Endothelial cell of umbilical vein (primary cell): ENCODE results near the gene RIMBP2.

ENCODE experiments used
- CTCF ChIP-seq, 2 donors: IDR thresholded peaks; 1 replicate in 1 of 2; 2 replicates in 1 of 2; pipeline ENCODE4 v1.5.1; 2011; ENCODE audit warnings: low read length in 2 of 2, mild to moderate bottlenecking in 2 of 2, moderate library complexity in 2 of 2, control low read depth in 1 of 2, inconsistent platforms in 1 of 2, low read depth in 1 of 2; ENCODE audit not compliant: insufficient read depth in 1 of 2; ENCODE audit errors: extremely low read depth in 1 of 2
- POLR2A ChIP-seq: IDR thresholded peaks from 2 replicates; pipeline ENCODE4 v1.6.1; 2012; ENCODE audit warnings: low read depth, mild to moderate bottlenecking, control low read depth, low read length
- POLR2AphosphoS5 ChIP-seq: IDR thresholded peaks from 2 replicates; pipeline ENCODE4 v1.6.1; 2012; ENCODE audit warnings: low read depth, mild to moderate bottlenecking, control low read depth, low read length, moderate library complexity; ENCODE audit not compliant: insufficient read depth

DNA sequence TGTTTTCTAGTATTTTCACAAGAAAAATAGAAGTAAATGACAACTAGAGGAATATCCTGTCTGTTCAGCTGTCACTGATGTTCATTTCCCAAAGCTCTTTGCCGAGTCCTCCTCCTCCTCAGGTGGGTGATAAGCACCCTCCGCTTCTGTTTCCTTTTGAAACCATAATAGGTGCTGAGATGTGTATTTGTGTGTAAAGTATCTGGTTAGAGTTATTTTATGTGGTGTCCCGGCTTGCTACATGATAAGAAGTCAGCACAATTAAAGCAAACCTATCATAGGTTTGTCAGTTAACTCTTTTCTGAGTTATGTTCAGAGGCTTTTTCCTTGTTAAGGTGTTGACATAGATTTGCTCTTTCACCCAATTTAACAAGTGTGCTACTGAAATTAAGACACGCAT is 296.0 kb downstream of the RIMBP2 start:
- TF ChIP-seq CTCF (IDR thresholded peaks at IDR 0.05; ENCODE audit: extremely low read depth in 1 of 2, insufficient read depth in 1 of 2, low read depth in 1 of 2, low read length in 2 of 2) (no peak), POLR2A (no peak), POLR2AphosphoS5 (no peak)
